H1 (cell line): Measurements from ENCODE around the gene SEMA3D. TPM values are rescaled to one million over a fixed set of nuclear protein-coding genes. Genes with fewer than 3 reads are reported as not detected.

ENCODE experiments used
- CTCF ChIA-PET: fragments of 300-600 bp; sonication (Branson Sonifier 250); formaldehyde crosslinking; loops from one replicate; lab custom pipeline; 2021; ENCODE audit not compliant: partially characterized antibody; lab: Charles Lee
- POLR2A ChIA-PET: fragments of 300-600 bp; sonication (Branson Sonifier 250); formaldehyde crosslinking; loops from one replicate; lab custom pipeline; 2021; ENCODE audit warnings: inconsistent platforms; ENCODE audit not compliant: partially characterized antibody; lab: Charles Lee
- DNase-seq, 2 experiments: peaks; one replicate each; pipeline versions ENCODE4 v3.0.0 to v3.0.0-alpha.2; 2010 to 2022; ENCODE audit warnings: low spot score in 2 of 2, low read depth in 1 of 2, mixed read lengths in 1 of 2
- FAIRE-seq: peaks from 2 replicates; lab custom pipeline; 2011; peaks lifted over from hg19 to GRCh38; lab: Jason Lieb, UNC
- H2AFZ ChIP-seq: 2 replicates; pipeline ENCODE4 v1.8.1; 2012; ENCODE audit warnings: low read length, inconsistent platforms
- H2AK5ac ChIP-seq: 2 replicates; pipeline ENCODE4 v1.6.1; 2013; ENCODE audit warnings: low read depth, low read length
- H2BK120ac ChIP-seq: replicated peaks from 2 replicates; pipeline ENCODE3; 2013; ENCODE audit warnings: low read depth, low read length, inconsistent platforms
- H2BK12ac ChIP-seq: 2 replicates; pipeline ENCODE4 v1.6.1; 2013; ENCODE audit warnings: low read depth, low read length
- H2BK15ac ChIP-seq: 2 replicates; pipeline ENCODE4 v1.6.1; 2013; ENCODE audit warnings: low read length
- H2BK20ac ChIP-seq: 2 replicates; pipeline ENCODE4 v1.6.1; 2013; ENCODE audit warnings: low read length
- H2BK5ac ChIP-seq: 2 replicates; pipeline ENCODE4 v1.6.1; 2013; ENCODE audit warnings: low read depth, low read length
- H3K14ac ChIP-seq: 2 replicates; pipeline ENCODE4 v1.6.1; 2013; ENCODE audit warnings: inconsistent platforms; ENCODE audit not compliant: insufficient read length
- H3K18ac ChIP-seq: 2 replicates; pipeline ENCODE4 v1.6.1; 2013; ENCODE audit warnings: low read length; ENCODE audit errors: extremely low read depth
- H3K23ac ChIP-seq: 2 replicates; pipeline ENCODE4 v1.6.1; 2013; ENCODE audit warnings: inconsistent platforms; ENCODE audit not compliant: insufficient read length
- H3K23me2 ChIP-seq: 2 replicates; pipeline ENCODE4 v1.6.1; 2013; ENCODE audit warnings: low read depth, low read length
- H3K27ac ChIP-seq: 2 replicates; pipeline ENCODE4 v1.6.1; 2011; ENCODE audit warnings: low read depth, low read length, inconsistent platforms
- H3K27me3 ChIP-seq, 4 experiments: replicated peaks in 1 of 4; 1 replicate in 1 of 4; 2 replicates in 3 of 4; pipeline versions ENCODE4 v1.6.1 to v1.8.1; 2011 to 2013; ENCODE audit warnings: low read length in 3 of 4, mild to moderate bottlenecking in 3 of 4, inconsistent platforms in 2 of 4, mixed read lengths in 2 of 4, moderate library complexity in 1 of 4; ENCODE audit not compliant: control insufficient read depth in 3 of 4, insufficient read depth in 3 of 4; ENCODE audit errors: extremely low read depth in 1 of 4
- H3K36me3 ChIP-seq, 4 experiments: 2 replicates each; pipeline versions ENCODE4 v1.6.1 to v1.8.1; 2011 to 2013; ENCODE audit warnings: mild to moderate bottlenecking in 4 of 4, low read length in 3 of 4, moderate library complexity in 2 of 4, control low read depth in 1 of 4, inconsistent platforms in 1 of 4; ENCODE audit not compliant: insufficient read depth in 4 of 4, control insufficient read depth in 2 of 4
- H3K4ac ChIP-seq: replicated peaks from 2 replicates; pipeline ENCODE3; 2013; ENCODE audit warnings: low read length, low read depth, mixed read lengths, inconsistent platforms; ENCODE audit not compliant: insufficient read length
- H3K4me1 ChIP-seq, 4 experiments: replicated peaks in 1 of 4; 1 replicate in 1 of 4; 2 replicates in 3 of 4; pipeline versions ENCODE4 v1.6.1 to v1.8.1; 2011 to 2013; ENCODE audit warnings: low read length in 3 of 4, inconsistent platforms in 2 of 4, mixed read lengths in 1 of 4; ENCODE audit not compliant: insufficient read depth in 4 of 4, control insufficient read depth in 3 of 4
- H3K4me2 ChIP-seq, 2 experiments: 2 replicates each; pipeline versions ENCODE4 v1.6.1 to v1.8.1; 2011 to 2013; ENCODE audit warnings: low read depth in 2 of 2, low read length in 2 of 2, control low read depth in 1 of 2, inconsistent platforms in 1 of 2, mild to moderate bottlenecking in 1 of 2; ENCODE audit not compliant: insufficient read depth in 1 of 2
- H3K4me3 ChIP-seq, 4 experiments: fragments of 200-600, 300-600 bp in 1 of 4; sonication (generic), shearing (Covaris generic), sonication (Bioruptor Twin) in 1 of 4; 2 replicates each; pipeline versions ENCODE4 v1.5.1 to v1.8.1; 2011 to 2016; ENCODE audit warnings: low read length in 4 of 4, low read depth in 3 of 4, control low read depth in 2 of 4, inconsistent platforms in 2 of 4, mild to moderate bottlenecking in 2 of 4, mixed read lengths in 1 of 4, moderate library complexity in 1 of 4; ENCODE audit not compliant: insufficient read depth in 2 of 4; ENCODE audit errors: extremely low read depth in 1 of 4
- H3K56ac ChIP-seq: replicated peaks from 2 replicates; pipeline ENCODE3; 2013; ENCODE audit warnings: low read depth, mild to moderate bottlenecking, mixed read lengths, low read length, inconsistent platforms; ENCODE audit not compliant: insufficient read length
- H3K79me1 ChIP-seq: 2 replicates; pipeline ENCODE4 v1.6.1; 2013; ENCODE audit warnings: low read depth, low read length, control low read depth
- H3K79me2 ChIP-seq, 2 experiments: 2 replicates each; pipeline versions ENCODE4 v1.6.1 to v1.8.1; 2012 to 2013; ENCODE audit warnings: low read length in 2 of 2, mild to moderate bottlenecking in 2 of 2, inconsistent platforms in 1 of 2; ENCODE audit not compliant: insufficient read depth in 2 of 2, control insufficient read depth in 1 of 2
- H3K9ac ChIP-seq, 4 experiments: replicated peaks in 1 of 4; 1 replicate in 1 of 4; 2 replicates in 3 of 4; pipeline versions ENCODE4 v1.6.1 to v1.8.1; 2011 to 2013; ENCODE audit warnings: low read depth in 3 of 4, low read length in 3 of 4, control low read depth in 2 of 4, mild to moderate bottlenecking in 2 of 4, moderate library complexity in 2 of 4, inconsistent platforms in 1 of 4; ENCODE audit errors: extremely low read depth in 1 of 4
- H3K9me3 ChIP-seq, 2 experiments: 2 replicates each; pipeline versions ENCODE4 v1.6.1 to v1.8.1; 2012 to 2013; ENCODE audit warnings: mild to moderate bottlenecking in 2 of 2, moderate library complexity in 2 of 2, control low read depth in 1 of 2, inconsistent platforms in 1 of 2, low read depth in 1 of 2, low read length in 1 of 2, mixed read lengths in 1 of 2; ENCODE audit not compliant: insufficient read depth in 2 of 2
- H4K20me1 ChIP-seq, 2 experiments: replicated peaks in 1 of 2; 2 replicates each; pipeline versions ENCODE3 to v1.8.1; 2011 to 2013; ENCODE audit warnings: inconsistent platforms in 2 of 2, low read length in 2 of 2, mild to moderate bottlenecking in 1 of 2; ENCODE audit not compliant: insufficient read depth in 2 of 2, control insufficient read depth in 1 of 2
- H4K5ac ChIP-seq: 2 replicates; pipeline ENCODE4 v1.6.1; 2013; ENCODE audit warnings: low read length, low read depth, mixed read lengths, inconsistent platforms; ENCODE audit not compliant: insufficient read length
- H4K8ac ChIP-seq: 2 replicates; pipeline ENCODE4 v1.8.0; 2013; ENCODE audit warnings: mild to moderate bottlenecking, moderate library complexity, low read length, inconsistent platforms; ENCODE audit not compliant: insufficient read depth; ENCODE audit errors: extremely low read depth
- H4K91ac ChIP-seq: replicated peaks from 2 replicates; pipeline ENCODE3; 2013; ENCODE audit warnings: low read length, mixed read lengths, inconsistent platforms; ENCODE audit not compliant: insufficient read length
- CREB1 ChIP-seq: IDR thresholded peaks from 2 replicates; pipeline ENCODE4 v1.6.1; 2012; ENCODE audit warnings: inconsistent platforms
- CTCF ChIP-seq, 3 experiments: IDR thresholded peaks; 1 replicate in 2 of 3; 2 replicates in 1 of 3; pipeline versions ENCODE4 v1.5.1 to v1.6.1; 2011; ENCODE audit warnings: low read length in 3 of 3, mild to moderate bottlenecking in 3 of 3, inconsistent platforms in 2 of 3, low read depth in 1 of 3, moderate library complexity in 1 of 3; ENCODE audit not compliant: insufficient read depth in 1 of 3; ENCODE audit errors: control extremely low read depth in 1 of 3
- JUN ChIP-seq: IDR thresholded peaks from 2 replicates; pipeline ENCODE4 v1.6.1; 2011; ENCODE audit warnings: low read depth, mild to moderate bottlenecking, improper control_type of control experiment, low read length
- JUND ChIP-seq: IDR thresholded peaks from 2 replicates; pipeline ENCODE4 v1.6.1; 2011; ENCODE audit warnings: mild to moderate bottlenecking, improper control_type of control experiment, low read length
- RAD21 ChIP-seq, 2 experiments: IDR thresholded peaks in 1 of 2; conservative IDR thresholded peaks in 1 of 2; 2 replicates each; pipeline ENCODE4 v1.6.1; 2011; ENCODE audit warnings: low read depth in 2 of 2, low read length in 2 of 2, improper control_type of control experiment in 1 of 2, inconsistent platforms in 1 of 2, mild to moderate bottlenecking in 1 of 2, moderate library complexity in 1 of 2
- polyA plus RNA-seq, 7 experiments: library from polyadenylated mRNA; depleted of rRNA in 3 of 7; stranded (reverse) in 5 of 7; unstranded in 2 of 7; fragments of >200 nt in 5 of 7; fragments of 200-250 nt in 2 of 7; gene quantifications; 1 replicate in 5 of 7; 2 replicates in 1 of 7; 4 replicates in 1 of 7; pipeline versions ENCODE4 v1.2.1 to v1.2.3, GENCODE V29; 2011 to 2013; ENCODE audit warnings: missing spikeins in 2 of 7, mixed read lengths in 2 of 7
- total RNA-seq: library from RNA; stranded (reverse); fragmentation: NEBNext Ultra II Directional; extraction: Animal tissue kit (Norgen Biotek cat#: 25700); gene quantifications from 2 replicates; pipeline ENCODE4 v1.2.1, GENCODE V29; 2021

The SEMA3D gene
- total and polyA plus RNA-seq, 2 of the 8 experiments (the other 6 are each of a cell fraction or from before 2014, with no cell fraction given): 1.6 to 3.5 TPM

GRCh38 chr7:85030893-85031292 lies 156.0 kb downstream of the SEMA3D start:
- Histone ChIP-seq H3K79me2 (no peaks in the 10 kb centered on the region), H3K23ac (no peak overlapping the region), H3K4me3 (no peak overlapping the region), H3K27me3 (no peaks in the 10 kb centered on the region), H2BK20ac (no peak overlapping the region), H3K23me2 (no peaks in the 10 kb centered on the region), H2AK5ac (no peak overlapping the region), H4K5ac (no peak overlapping the region), H2AFZ (no peak overlapping the region), H3K79me1 (no peaks in the 10 kb centered on the region), H3K9me3 (no peaks in the 10 kb centered on the region), H4K91ac (no peak overlapping the region)
- TF ChIP-seq CTCF (IDR thresholded peaks at IDR 0.05; ENCODE audit: control extremely low read depth in 1 of 3, insufficient read depth in 1 of 3, low read depth in 1 of 3, low read length in 3 of 3) (peak in 1 of 3 experiments; percentile 38; a peak in 2 of 4 replicates), JUND (0 out of 2 replicates have a peak, but pooled peaks have one; percentile 28), RAD21 (IDR thresholded peaks at IDR 0.05 in 1 of 2, conservative IDR thresholded peaks at IDR 0.05 in 1 of 2; ENCODE audit: low read depth in 2 of 2, low read length in 2 of 2) (peak; percentile 54 to 57), CREB1 (no peak), JUN (peak; percentile 23; the same call in 1 of the 2 replicates)
- TF ChIP-seq, all 59 proteins: peak for 4
- POLR2A ChIA-PET: no interaction called here
- no peak overlapping the region for H3K14ac ChIP-seq
- no peaks in the 10 kb centered on the region for H3K4me1 ChIP-seq
- DNase-seq: no peak
- no peaks in the 10 kb centered on the region for H4K20me1 ChIP-seq
- no peak overlapping the region for H3K56ac ChIP-seq
- H3K4ac ChIP-seq: no peak overlapping the region
- H3K9ac ChIP-seq: no peak overlapping the region
- CTCF ChIA-PET: interaction anchor here (0.6 to 10.9 kb wide), 12 partner anchors 11 to 1423 kb away, joined by 3 to 134 read pairs (median 3); no protein-coding TSS in a partner anchor
- H3K36me3 ChIP-seq: no peaks in the 10 kb centered on the region
- no peak overlapping the region for H3K27ac ChIP-seq
- no peak overlapping the region for H2BK5ac ChIP-seq
- H3K4me2 ChIP-seq: no peak overlapping the region
- no peak overlapping the region for H2BK120ac ChIP-seq
- FAIRE-seq: no peak
- no peak overlapping the region for H3K18ac ChIP-seq
- H2BK12ac ChIP-seq: no peak overlapping the region
- no peak overlapping the region for H2BK15ac ChIP-seq
- no peak overlapping the region for H4K8ac ChIP-seq
